Thyroid gland (tissue), 4 donors: ENCODE results near the gene ADAMTS12. TPM values are rescaled to one million over a fixed set of nuclear protein-coding genes. Genes with fewer than 3 reads are reported as not detected.

Experiments
- DNase-seq, 2 donors: peaks; one replicate each; pipeline ENCODE4 v3.0.0-alpha.2; 2019
- H3K27ac ChIP-seq, 3 donors: fragments of 200-600 bp; sonication (generic); 1 replicate in 2 of 3; 2 replicates in 1 of 3; pipeline ENCODE4 v1.5.1; 2016 to 2019; ENCODE audit warnings: mild to moderate bottlenecking in 1 of 3, moderate library complexity in 1 of 3
- H3K27me3 ChIP-seq: fragments of 200-600 bp; sonication (generic); one replicate; pipeline ENCODE4 v1.5.1; 2019
- H3K36me3 ChIP-seq, 2 donors: fragments of 200-600 bp; sonication (generic); one replicate each; pipeline ENCODE4 v1.5.1; 2016 to 2019
- H3K4me1 ChIP-seq, 2 donors: fragments of 200-600 bp; sonication (generic); one replicate each; pipeline ENCODE4 v1.5.1; 2017 to 2019
- H3K4me3 ChIP-seq, 3 donors: fragments of 200-600 bp; sonication (generic); replicated peaks in 1 of 3; 1 replicate in 2 of 3; 2 replicates in 1 of 3; pipeline ENCODE4 v1.5.1; 2016; ENCODE audit warnings: mild to moderate bottlenecking in 1 of 3
- H3K9me3 ChIP-seq: fragments of 200-600 bp; sonication (generic); one replicate; pipeline ENCODE4 v1.5.1; 2017
- CTCF ChIP-seq, 6 experiments: fragments of 200-600 bp in 3 of 6; fragments of 450-650 bp in 3 of 6; sonication (generic) in 3 of 6; IDR thresholded peaks; one replicate each; pipeline ENCODE4 v1.5.1; 2016 to 2019; ENCODE audit warnings: antibody characterized with exemption in 6 of 6, mild to moderate bottlenecking in 2 of 6, inconsistent platforms in 1 of 6, moderate library complexity in 1 of 6
- POLR2A ChIP-seq, 2 donors: fragments of 450-650 bp; IDR thresholded peaks; one replicate each; pipeline ENCODE4 v1.6.1; 2017; ENCODE audit warnings: antibody characterized with exemption in 2 of 2, mild to moderate bottlenecking in 2 of 2, moderate library complexity in 1 of 2
- WGBS, 2 donors: methylation state at CpG; one replicate each; pipeline ENCODE4 v1.1.5; 2017; 5-methylcytosine and 5-hydroxymethylcytosine counted together
- intact Hi-C: fragments of 100-400 bp; cut with DNase I; formaldehyde crosslinking; loops from one replicate; pipeline ENCODE4 v1.15.1; 2023
- total RNA-seq, 4 donors: library from RNA; depleted of rRNA; stranded (reverse); fragments of >200 nt; gene quantifications; one replicate each; pipeline ENCODE4 v1.2.3, GENCODE V29; 2016

The ADAMTS12 gene
- total RNA-seq, 4 donors from 2014 or later = 1.3 to 5.8 (median 2.3) TPM

GRCh38 chr5:33595303-33595702 is 296.5 kb downstream of the ADAMTS12 start:
- H3K36me3 ChIP-seq = no peaks in the 10 kb centered on the region
- TF ChIP-seq CTCF (IDR thresholded peaks at IDR 0.05) = no peak
- TF ChIP-seq POLR2A (IDR thresholded peaks at IDR 0.05) = no peak
- no peaks in the 10 kb centered on the region for H3K4me1 ChIP-seq
- WGBS, 2 donors = 81 to 86% methylated on average over 3 to 4 of the region's 4 CpGs
- DNase-seq = no peak
- no peaks in the 10 kb centered on the region for H3K27me3 ChIP-seq
- intact Hi-C loops = no loop called here
- no peaks in the 10 kb centered on the region for H3K9me3 ChIP-seq
- no peak overlapping the region for H3K27ac ChIP-seq
- no peak overlapping the region for H3K4me3 ChIP-seq

- Histone ChIP-seq H3K4me3 (no peak overlapping the region), H3K36me3 (no peaks in the 10 kb centered on the region), H3K27me3 (no peaks in the 10 kb centered on the region), H3K9me3 (no peaks in the 10 kb centered on the region), H3K27ac (no peak overlapping the region), H3K4me1 (no peaks in the 10 kb centered on the region)
- 84 to 85% methylated on average over 4 of the region's 4 CpGs for WGBS, 2 donors
- intact Hi-C loops = no loop called here
- TF ChIP-seq CTCF (IDR thresholded peaks at IDR 0.05) = no peak
- TF ChIP-seq POLR2A (IDR thresholded peaks at IDR 0.05) = no peak
- DNase-seq = no peak
Measured at GRCh38 chr5:33594006-33594405, 297.8 kb downstream of the ADAMTS12 start.

- Histone ChIP-seq H3K4me3 (no peak overlapping the region), H3K4me1 (no peaks in the 10 kb centered on the region), H3K27me3 (no peaks in the 10 kb centered on the region), H3K36me3 (no peaks in the 10 kb centered on the region), H3K9me3 (no peaks in the 10 kb centered on the region), H3K27ac (no peak overlapping the region)
- intact Hi-C loops = no loop called here
- no peak for DNase-seq
- TF ChIP-seq POLR2A (IDR thresholded peaks at IDR 0.05) (no peak), CTCF (IDR thresholded peaks at IDR 0.05) (no peak)
- 86 to 93% methylated on average over 1 of the region's 1 CpG for WGBS, 2 donors
Measured at GRCh38 chr5:33592245-33592644, 299.5 kb downstream of the ADAMTS12 start.

- intact Hi-C loops = no loop called here
- 67 to 69% methylated on average over 16 of the region's 16 CpGs for whole genome bisulfite sequencing, 2 donors
- DNase-seq = peak; percentile 43 to 70
Measured at GRCh38 chr5:33588654-33589372, 303.0 kb downstream of the ADAMTS12 start.

More at GRCh38 chr5:33588654-33589372, 303.0 kb downstream of the ADAMTS12 start:
- no peak overlapping the region for H3K4me3 ChIP-seq
- no peaks in the 10 kb centered on the region for H3K27me3 ChIP-seq
- no peaks in the 10 kb centered on the region for H3K9me3 ChIP-seq
- no peaks in the 10 kb centered on the region for H3K4me1 ChIP-seq
- TF ChIP-seq POLR2A (IDR thresholded peaks at IDR 0.05) = no peak
- TF ChIP-seq CTCF (IDR thresholded peaks at IDR 0.05) = peak in 5 of 6 experiments; percentile 30 to 67 (median 50)
- no peak overlapping the region for H3K27ac ChIP-seq
- no peaks in the 10 kb centered on the region for H3K36me3 ChIP-seq
